Inflammatory macrophage (primary cell): Measurements from ENCODE around the gene MPHOSPH9.

Experiments used
- DNase-seq, 2 donors: peaks; one replicate each; pipeline ENCODE4 v3.0.0-alpha.2; 2020 to 2022

MPHOSPH9 gene

GRCh38 chr12:123122626-123123025 is 110.3 kb downstream of the MPHOSPH9 start:
- DNase-seq, result no peak

GRCh38 chr12:123121670-123122069 is 111.3 kb downstream of the MPHOSPH9 start:
- no peak for DNase-seq

- no peak for DNase-seq
Observed at GRCh38 chr12:123120452-123121166, 112.3 kb downstream of the MPHOSPH9 start.

- DNase-seq, result no peak
Observed at GRCh38 chr12:123119808-123120207, 113.1 kb downstream of the MPHOSPH9 start.

- DNase-seq, result no peak
Observed at GRCh38 chr12:123118497-123118896, 114.4 kb downstream of the MPHOSPH9 start.

GRCh38 chr12:123115409-123116121 is 117.4 kb downstream of the MPHOSPH9 start:
- DNase-seq, result no peak

GRCh38 chr12:123114304-123115083 is 118.4 kb downstream of the MPHOSPH9 start:
- DNase-seq, result no peak

- no peak for DNase-seq
Observed at GRCh38 chr12:123113026-123113425, 119.9 kb downstream of the MPHOSPH9 start.

GRCh38 chr12:123111498-123112165 is 121.3 kb downstream of the MPHOSPH9 start:
- DNase-seq, result no peak

GRCh38 chr12:123109319-123109772 is 123.6 kb downstream of the MPHOSPH9 start:
- no peak for DNase-seq

GRCh38 chr12:123108682-123109066 is 124.3 kb downstream of the MPHOSPH9 start:
- no peak for DNase-seq

- DNase-seq, result no peak
Observed at GRCh38 chr12:123107926-123108681, 124.8 kb downstream of the MPHOSPH9 start.

- peak; percentile 42 to 79 for DNase-seq
Observed at GRCh38 chr12:123106640-123107359, 126.1 kb downstream of the MPHOSPH9 start.

GRCh38 chr12:123105211-123105826 is 127.6 kb downstream of the MPHOSPH9 start:
- DNase-seq, result no peak

- DNase-seq, result no peak
Observed at GRCh38 chr12:123104809-123105208, 128.1 kb downstream of the MPHOSPH9 start.
